NB4 (cell line): ENCODE results near the gene KMT2C.

Experiments used
- CTCF ChIP-seq: IDR thresholded peaks from one replicate; pipeline ENCODE4 v1.5.1; 2012; ENCODE audit warnings: low read depth, low read length
- MYC ChIP-seq: IDR thresholded peaks from 2 replicates; pipeline ENCODE4 v1.6.1; 2011; ENCODE audit warnings: low read depth, low read length
- POLR2A ChIP-seq: IDR thresholded peaks from 2 replicates; pipeline ENCODE4 v1.6.1; 2011; ENCODE audit warnings: mild to moderate bottlenecking; ENCODE audit not compliant: insufficient read length; ENCODE audit errors: extremely low read depth

- TF ChIP-seq POLR2A, result no peak
- no peak for TF ChIP-seq CTCF
- TF ChIP-seq MYC, result no peak
Observed at GRCh38 chr7:152121432-152121831, 314.4 kb downstream of the KMT2C start.
